Stimulated activated CD4-positive, alpha-beta T cell treated with anti-CD3 and anti-CD28 coated beads, TNF-alpha, amount 100 ng/mL, for 4 hours (primary cell): Measurements from ENCODE around the gene TSPAN18.

Source experiments
- DNase-seq, 3 experiments: peaks; one replicate each; pipeline ENCODE4 v3.0.0-alpha.2; 2020; ENCODE audit warnings: low read depth in 3 of 3

TSPAN18 gene

GRCh38 chr11:44889266-44889665 lies 162.5 kb downstream of the TSPAN18 start:
- DNase-seq = no peak

GRCh38 chr11:44892843-44893242 lies 166.1 kb downstream of the TSPAN18 start:
- no peak for DNase-seq

- DNase-seq = no peak
Measured at GRCh38 chr11:44893308-44893822, 166.6 kb downstream of the TSPAN18 start.

GRCh38 chr11:44893846-44894617 lies 167.3 kb downstream of the TSPAN18 start:
- peak; percentile 18 to 40 (median 35) for DNase-seq

GRCh38 chr11:44899959-44900358 lies 173.2 kb downstream of the TSPAN18 start:
- DNase-seq = no peak

GRCh38 chr11:44901120-44901633 lies 174.4 kb downstream of the TSPAN18 start:
- no peak for DNase-seq

- DNase-seq = no peak
Measured at GRCh38 chr11:44901786-44902185, 175.0 kb downstream of the TSPAN18 start.

GRCh38 chr11:44903035-44903434 lies 176.3 kb downstream of the TSPAN18 start:
- DNase-seq = no peak

GRCh38 chr11:44903518-44903917 lies 176.8 kb downstream of the TSPAN18 start:
- no peak for DNase-seq

GRCh38 chr11:44904261-44905020 lies 177.7 kb downstream of the TSPAN18 start:
- DNase-seq = no peak

GRCh38 chr11:44905131-44905866 lies 178.5 kb downstream of the TSPAN18 start:
- no peak for DNase-seq

- no peak for DNase-seq
Measured at GRCh38 chr11:44906649-44907048, 179.9 kb downstream of the TSPAN18 start.

GRCh38 chr11:44909557-44909956 lies 182.8 kb downstream of the TSPAN18 start:
- DNase-seq = no peak

- no peak for DNase-seq
Measured at GRCh38 chr11:44910591-44910990, 183.8 kb downstream of the TSPAN18 start.

GRCh38 chr11:44911029-44911814 lies 184.5 kb downstream of the TSPAN18 start:
- DNase-seq = peak; percentile 52 to 84 (median 75)

GRCh38 chr11:44912270-44912987 lies 185.7 kb downstream of the TSPAN18 start:
- no peak for DNase-seq

GRCh38 chr11:44913502-44913901 lies 186.7 kb downstream of the TSPAN18 start:
- no peak for DNase-seq

GRCh38 chr11:44914105-44914504 lies 187.3 kb downstream of the TSPAN18 start:
- DNase-seq = no peak

GRCh38 chr11:44915004-44915403 lies 188.2 kb downstream of the TSPAN18 start:
- no peak for DNase-seq

- no peak for DNase-seq
Measured at GRCh38 chr11:44915621-44916020, 188.9 kb downstream of the TSPAN18 start.
